GM23338 (cell line): ENCODE measurements around the gene ADAP1.

Experiments
- CREB1 ChIP-seq: fragments of 250-450 bp; sonication (Bioruptor Pico); IDR thresholded peaks from 2 replicates; pipeline ENCODE4 v1.5.0; 2020; ENCODE audit warnings: low read depth, mild to moderate bottlenecking, moderate library complexity
- EZH2 ChIP-seq: fragments of 200-600 bp; sonication (generic); IDR thresholded peaks from one replicate; pipeline ENCODE4 v1.8.0; 2017; ENCODE audit warnings: antibody characterized with exemption, mild to moderate bottlenecking, low read depth; ENCODE audit not compliant: unreplicated experiment
- EZH2phosphoT487 ChIP-seq: fragments of 200-600 bp; sonication (generic); IDR thresholded peaks from one replicate; pipeline ENCODE4 v1.8.1; 2018; ENCODE audit warnings: antibody characterized with exemption; ENCODE audit not compliant: unreplicated experiment
- JUNB ChIP-seq: IDR thresholded peaks from one replicate; pipeline ENCODE4 v1.6.1; 2016; ENCODE audit warnings: antibody characterized with exemption; ENCODE audit not compliant: unreplicated experiment
- NANOG ChIP-seq: IDR thresholded peaks from 2 replicates; pipeline ENCODE4 v1.6.1; 2016; ENCODE audit warnings: antibody characterized with exemption, borderline replicate concordance
- POLR2AphosphoS5 ChIP-seq: IDR thresholded peaks from 2 replicates; pipeline ENCODE4 v1.6.1; 2016; ENCODE audit warnings: antibody characterized with exemption, low read depth
- TF ChIP-seq, protein P1 (sequence below), 2 experiments: fragments of 200-600 bp in 1 of 2; sonication (generic) in 1 of 2; conservative IDR thresholded peaks; 2 replicates each; pipeline versions ENCODE4 v1.5.1 to v1.6.1; 2016 to 2017; ENCODE audit warnings: antibody characterized with exemption in 2 of 2, low read depth in 2 of 2, mild to moderate bottlenecking in 2 of 2, moderate library complexity in 1 of 2
- TF ChIP-seq, protein P2 (sequence below): IDR thresholded peaks from one replicate; pipeline ENCODE4 v1.6.1; 2018; ENCODE audit warnings: antibody characterized with exemption; ENCODE audit not compliant: unreplicated experiment

DNA sequence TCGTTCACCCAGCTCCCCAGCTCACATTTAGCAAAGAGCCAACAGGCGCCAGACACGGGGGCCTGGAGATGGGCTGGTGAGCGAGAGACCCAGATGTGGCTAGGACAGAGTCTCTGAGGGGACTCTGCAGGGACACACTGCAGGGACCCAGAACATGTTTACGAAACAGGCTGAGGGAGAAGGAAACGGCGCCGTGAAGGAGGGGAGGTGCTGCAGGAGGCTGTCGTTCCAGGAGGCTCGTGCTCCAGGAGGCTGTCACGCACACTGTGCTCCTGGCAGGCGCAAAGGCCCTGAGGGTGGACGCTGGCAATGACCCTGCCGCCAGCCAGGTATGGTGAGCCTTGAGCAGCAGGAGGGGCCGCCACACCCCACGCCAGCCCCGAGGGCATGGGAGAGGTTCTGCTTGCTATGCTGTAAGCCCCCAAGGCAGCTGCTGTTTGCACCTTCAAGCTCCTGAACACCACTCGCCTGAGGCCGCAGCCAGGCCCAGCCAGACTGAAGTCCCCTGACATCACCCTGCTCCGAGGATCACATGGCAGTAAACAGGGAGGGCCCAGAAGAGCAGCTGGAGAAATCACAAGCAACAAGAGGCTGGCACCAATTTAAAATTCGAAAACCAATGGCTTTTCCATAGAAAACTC is 27.3 kb downstream of the ADAP1 start:
- TF ChIP-seq, protein P1, sequence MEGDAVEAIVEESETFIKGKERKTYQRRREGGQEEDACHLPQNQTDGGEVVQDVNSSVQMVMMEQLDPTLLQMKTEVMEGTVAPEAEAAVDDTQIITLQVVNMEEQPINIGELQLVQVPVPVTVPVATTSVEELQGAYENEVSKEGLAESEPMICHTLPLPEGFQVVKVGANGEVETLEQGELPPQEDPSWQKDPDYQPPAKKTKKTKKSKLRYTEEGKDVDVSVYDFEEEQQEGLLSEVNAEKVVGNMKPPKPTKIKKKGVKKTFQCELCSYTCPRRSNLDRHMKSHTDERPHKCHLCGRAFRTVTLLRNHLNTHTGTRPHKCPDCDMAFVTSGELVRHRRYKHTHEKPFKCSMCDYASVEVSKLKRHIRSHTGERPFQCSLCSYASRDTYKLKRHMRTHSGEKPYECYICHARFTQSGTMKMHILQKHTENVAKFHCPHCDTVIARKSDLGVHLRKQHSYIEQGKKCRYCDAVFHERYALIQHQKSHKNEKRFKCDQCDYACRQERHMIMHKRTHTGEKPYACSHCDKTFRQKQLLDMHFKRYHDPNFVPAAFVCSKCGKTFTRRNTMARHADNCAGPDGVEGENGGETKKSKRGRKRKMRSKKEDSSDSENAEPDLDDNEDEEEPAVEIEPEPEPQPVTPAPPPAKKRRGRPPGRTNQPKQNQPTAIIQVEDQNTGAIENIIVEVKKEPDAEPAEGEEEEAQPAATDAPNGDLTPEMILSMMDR (conservative IDR thresholded peaks at IDR 0.05; ENCODE audit: low read depth in 2 of 2), result no peak
- TF ChIP-seq EZH2, result no peak
- no peak for TF ChIP-seq JUNB
- TF ChIP-seq POLR2AphosphoS5, result no peak
- TF ChIP-seq, protein P2, sequence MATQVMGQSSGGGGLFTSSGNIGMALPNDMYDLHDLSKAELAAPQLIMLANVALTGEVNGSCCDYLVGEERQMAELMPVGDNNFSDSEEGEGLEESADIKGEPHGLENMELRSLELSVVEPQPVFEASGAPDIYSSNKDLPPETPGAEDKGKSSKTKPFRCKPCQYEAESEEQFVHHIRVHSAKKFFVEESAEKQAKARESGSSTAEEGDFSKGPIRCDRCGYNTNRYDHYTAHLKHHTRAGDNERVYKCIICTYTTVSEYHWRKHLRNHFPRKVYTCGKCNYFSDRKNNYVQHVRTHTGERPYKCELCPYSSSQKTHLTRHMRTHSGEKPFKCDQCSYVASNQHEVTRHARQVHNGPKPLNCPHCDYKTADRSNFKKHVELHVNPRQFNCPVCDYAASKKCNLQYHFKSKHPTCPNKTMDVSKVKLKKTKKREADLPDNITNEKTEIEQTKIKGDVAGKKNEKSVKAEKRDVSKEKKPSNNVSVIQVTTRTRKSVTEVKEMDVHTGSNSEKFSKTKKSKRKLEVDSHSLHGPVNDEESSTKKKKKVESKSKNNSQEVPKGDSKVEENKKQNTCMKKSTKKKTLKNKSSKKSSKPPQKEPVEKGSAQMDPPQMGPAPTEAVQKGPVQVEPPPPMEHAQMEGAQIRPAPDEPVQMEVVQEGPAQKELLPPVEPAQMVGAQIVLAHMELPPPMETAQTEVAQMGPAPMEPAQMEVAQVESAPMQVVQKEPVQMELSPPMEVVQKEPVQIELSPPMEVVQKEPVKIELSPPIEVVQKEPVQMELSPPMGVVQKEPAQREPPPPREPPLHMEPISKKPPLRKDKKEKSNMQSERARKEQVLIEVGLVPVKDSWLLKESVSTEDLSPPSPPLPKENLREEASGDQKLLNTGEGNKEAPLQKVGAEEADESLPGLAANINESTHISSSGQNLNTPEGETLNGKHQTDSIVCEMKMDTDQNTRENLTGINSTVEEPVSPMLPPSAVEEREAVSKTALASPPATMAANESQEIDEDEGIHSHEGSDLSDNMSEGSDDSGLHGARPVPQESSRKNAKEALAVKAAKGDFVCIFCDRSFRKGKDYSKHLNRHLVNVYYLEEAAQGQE, result no peak
- no peak for TF ChIP-seq EZH2phosphoT487
- TF ChIP-seq CREB1, result no peak
- no peak for TF ChIP-seq NANOG
